OCI-LY7 (cell line): ENCODE results near the gene ZNF431. TPM values are rescaled to one million over a fixed set of nuclear protein-coding genes. Genes with fewer than 3 reads are reported as not detected.

Experiments used
- BruUV-seq: library from RNA; stranded (reverse); fragments of 400-500 nt; replicated peaks from 2 replicates; lab custom pipeline; 2021; lab: Mats Ljungman, UMichigan
- CTCF ChIA-PET: fragments of 300-600 bp; sonication (Branson Sonifier 250); formaldehyde crosslinking; loops from one replicate; lab custom pipeline; 2022; ENCODE audit warnings: antibody characterized with exemption; ENCODE audit not compliant: unreplicated experiment; lab: Charles Lee
- POLR2A ChIA-PET: fragments of 300-600 bp; sonication (Branson Sonifier 250); formaldehyde crosslinking; loops from one replicate; lab custom pipeline; 2022; ENCODE audit warnings: antibody characterized with exemption; lab: Charles Lee
- DNase-seq: peaks from one replicate; pipeline ENCODE4 v3.0.0-alpha.2; 2015; ENCODE audit warnings: low spot score
- H2AFZ ChIP-seq: fragments of 200-600 bp; sonication (generic), shearing (Covaris generic); 2 replicates; pipeline ENCODE4 v1.6.1; 2014; ENCODE audit warnings: mild to moderate bottlenecking, antibody characterized with exemption, low read length, moderate library complexity
- H3K27ac ChIP-seq: fragments of 200-600 bp; sonication (generic); 2 replicates; pipeline ENCODE4 v1.5.1; 2014; ENCODE audit warnings: mixed run types, low read depth, mild to moderate bottlenecking, moderate library complexity, low read length, inconsistent platforms; ENCODE audit not compliant: poor library complexity, severe bottlenecking
- H3K36me3 ChIP-seq: fragments of 200-600 bp; sonication (generic); 2 replicates; pipeline ENCODE4 v1.6.1; 2014; ENCODE audit warnings: mild to moderate bottlenecking, antibody characterized with exemption, low read length, moderate library complexity, mixed read lengths; ENCODE audit not compliant: insufficient read depth
- H3K4me1 ChIP-seq: fragments of 200-600 bp; sonication (generic); 2 replicates; pipeline ENCODE4 v1.5.1; 2014; ENCODE audit warnings: mild to moderate bottlenecking, low read length; ENCODE audit not compliant: insufficient read depth, poor library complexity, severe bottlenecking
- H3K4me2 ChIP-seq: fragments of 200-600 bp; sonication (generic); 2 replicates; pipeline ENCODE4 v1.6.1; 2014; ENCODE audit warnings: mild to moderate bottlenecking, low read length
- H3K4me3 ChIP-seq: fragments of 200-600 bp; sonication (generic); 2 replicates; pipeline ENCODE4 v1.5.1; 2014; ENCODE audit warnings: mild to moderate bottlenecking, low read depth, low read length; ENCODE audit not compliant: poor library complexity, severe bottlenecking
- H3K79me2 ChIP-seq: fragments of 200-600 bp; sonication (generic); 2 replicates; pipeline ENCODE4 v1.6.1; 2016; ENCODE audit warnings: low read depth, mild to moderate bottlenecking, low read length, moderate library complexity, mixed read lengths; ENCODE audit not compliant: insufficient read depth
- H3K9me2 ChIP-seq: fragments of 200-600 bp; sonication (generic); 2 replicates; pipeline ENCODE4 v1.6.1; 2016; ENCODE audit warnings: mild to moderate bottlenecking, low read length, mixed read lengths; ENCODE audit not compliant: insufficient read depth
- H3K9me3 ChIP-seq: fragments of 200-600 bp; sonication (generic); 2 replicates; pipeline ENCODE4 v1.6.1; 2014; ENCODE audit warnings: mild to moderate bottlenecking, mixed run types, low read length, mixed read lengths
- H4K20me1 ChIP-seq: fragments of 200-600 bp; sonication (generic); 2 replicates; pipeline ENCODE4 v1.6.1; 2014; ENCODE audit warnings: mild to moderate bottlenecking, antibody characterized with exemption, low read length, moderate library complexity, mixed read lengths; ENCODE audit not compliant: insufficient read depth
- EZH2phosphoT487 ChIP-seq: fragments of 200-600 bp; sonication (generic); IDR thresholded peaks from 2 replicates; pipeline ENCODE4 v1.6.1; 2018; ENCODE audit warnings: low read depth, borderline replicate concordance, mild to moderate bottlenecking, mixed run types, antibody characterized with exemption, low read length, moderate library complexity, mixed read lengths
- intact Hi-C: fragments of 100-400 bp; cut with micrococcal nuclease; formaldehyde crosslinking; loops from one replicate; pipeline ENCODE4 v1.10.0; 2022; ENCODE audit not compliant: unreplicated experiment
- total RNA-seq, 2 experiments: library from RNA; depleted of rRNA in 1 of 2; stranded (reverse); fragments of >200 nt in 1 of 2; shearing (Covaris generic) in 1 of 2; gene quantifications; 2 replicates each; pipeline ENCODE4 v1.2.3, GENCODE V29; 2014 to 2022
- TF ChIP-seq, protein P1 (sequence below): fragments of 200-600 bp; sonication (generic); conservative IDR thresholded peaks from 2 replicates; pipeline ENCODE4 v1.5.1; 2014; ENCODE audit warnings: mild to moderate bottlenecking, antibody characterized with exemption, low read length, moderate library complexity, mixed read lengths

The ZNF431 gene
- total RNA-seq, 2 experiments from 2014 or later = 26.6 to 34.5 TPM

GRCh38 chr19:21094347-21095025 is 47.4 kb upstream of the ZNF431 start:
- H3K4me1 ChIP-seq = no peaks in the 10 kb centered on the region
- TF ChIP-seq, protein P1, sequence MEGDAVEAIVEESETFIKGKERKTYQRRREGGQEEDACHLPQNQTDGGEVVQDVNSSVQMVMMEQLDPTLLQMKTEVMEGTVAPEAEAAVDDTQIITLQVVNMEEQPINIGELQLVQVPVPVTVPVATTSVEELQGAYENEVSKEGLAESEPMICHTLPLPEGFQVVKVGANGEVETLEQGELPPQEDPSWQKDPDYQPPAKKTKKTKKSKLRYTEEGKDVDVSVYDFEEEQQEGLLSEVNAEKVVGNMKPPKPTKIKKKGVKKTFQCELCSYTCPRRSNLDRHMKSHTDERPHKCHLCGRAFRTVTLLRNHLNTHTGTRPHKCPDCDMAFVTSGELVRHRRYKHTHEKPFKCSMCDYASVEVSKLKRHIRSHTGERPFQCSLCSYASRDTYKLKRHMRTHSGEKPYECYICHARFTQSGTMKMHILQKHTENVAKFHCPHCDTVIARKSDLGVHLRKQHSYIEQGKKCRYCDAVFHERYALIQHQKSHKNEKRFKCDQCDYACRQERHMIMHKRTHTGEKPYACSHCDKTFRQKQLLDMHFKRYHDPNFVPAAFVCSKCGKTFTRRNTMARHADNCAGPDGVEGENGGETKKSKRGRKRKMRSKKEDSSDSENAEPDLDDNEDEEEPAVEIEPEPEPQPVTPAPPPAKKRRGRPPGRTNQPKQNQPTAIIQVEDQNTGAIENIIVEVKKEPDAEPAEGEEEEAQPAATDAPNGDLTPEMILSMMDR = no peak
- TF ChIP-seq EZH2phosphoT487 = no peak
- no peaks in the 10 kb centered on the region for H3K9me2 ChIP-seq
- BruUV-seq = no TSS peak
- no peak for DNase-seq
- H3K9me3 ChIP-seq = no peaks in the 10 kb centered on the region
- H4K20me1 ChIP-seq = no peaks in the 10 kb centered on the region
- H3K4me2 ChIP-seq = no peak overlapping the region
- intact Hi-C loops = no loop called here
- H3K4me3 ChIP-seq = no peak overlapping the region
- H3K36me3 ChIP-seq = peaks cover 92% of the 10 kb centered on the region
- ChIA-PET CTCF (no interaction called here), POLR2A (no interaction called here)
- peaks cover 19% of the 10 kb centered on the region; the same call in 1 of the 2 replicates for H3K79me2 ChIP-seq
- H3K27ac ChIP-seq = no peak overlapping the region
- H2AFZ ChIP-seq = no peak overlapping the region

- Histone ChIP-seq H4K20me1 (no peaks in the 10 kb centered on the region), H3K4me2 (no peak overlapping the region), H3K9me2 (no peaks in the 10 kb centered on the region), H3K9me3 (no peaks in the 10 kb centered on the region), H3K36me3 (peaks cover 93% of the 10 kb centered on the region), H3K79me2 (peaks cover 19% of the 10 kb centered on the region; the same call in 1 of the 2 replicates), H3K27ac (no peak overlapping the region), H2AFZ (no peak overlapping the region), H3K4me1 (no peaks in the 10 kb centered on the region), H3K4me3 (no peak overlapping the region)
- ChIA-PET POLR2A (no interaction called here), CTCF (no interaction called here)
- no TSS peak for BruUV-seq
- intact Hi-C loops = no loop called here
- DNase-seq = no peak
- TF ChIP-seq, protein P1 = no peak
- TF ChIP-seq EZH2phosphoT487 = no peak
These were observed 43.5 kb upstream of the ZNF431 start for GRCh38 chr19:21098291-21098690.
